ENCODE measurements around the gene SDK1.

The SDK1 gene

DNA sequence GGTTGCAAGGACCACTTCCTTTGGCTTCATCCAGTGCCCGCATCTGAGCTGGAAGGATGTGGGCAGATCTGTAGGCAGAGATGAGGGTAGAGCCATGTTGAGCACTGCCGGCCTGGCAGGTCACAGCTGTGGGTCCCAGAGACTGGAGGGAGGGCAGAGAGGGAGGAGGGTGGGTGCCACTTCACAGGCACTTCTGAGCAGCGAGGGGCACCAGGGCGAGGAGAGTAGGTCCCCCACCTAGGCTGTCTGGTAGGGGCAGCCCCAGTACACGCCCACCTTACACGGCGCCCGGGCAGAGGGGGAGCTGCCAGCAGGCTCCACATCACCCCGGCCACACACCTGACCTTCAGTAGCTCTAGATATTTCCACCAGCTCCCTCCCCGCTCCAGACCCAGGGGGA lies 908.1 kb downstream of the SDK1 start:
- Histone ChIP-seq H3K4me1 (ENCODE audit: control insufficient read depth, insufficient read depth, low read length) (no peaks in the 10 kb centered on the region), H3K9me3 (ENCODE audit: control insufficient read depth, insufficient read depth, low read depth, low read length) (no peaks in the 10 kb centered on the region), H3K4me3 (ENCODE audit: low read depth, low read length) (no peak overlapping the region), H3K36me3 (ENCODE audit: control insufficient read depth in 2 of 2, insufficient read depth in 1 of 2, low read length in 2 of 2) (no peaks in the 10 kb centered on the region), H3K27ac (ENCODE audit: extremely low read depth, low read depth, low read length) (no peak overlapping the region)
- ChIA-PET CTCF (interaction anchor here (0.9 kb wide), 1 partner anchor 1143 kb away, joined by 3 read pairs; no protein-coding TSS in a partner anchor), POLR2A (no interaction called here)
- TF ChIP-seq ZFHX2 (tag by site-specific recombination; conservative IDR thresholded peaks at IDR 0.05) (no peak), SP7 (tag by site-specific recombination; IDR thresholded peaks at IDR 0.05) (no peak), MYNN (tag by site-specific recombination; IDR thresholded peaks at IDR 0.05; ENCODE audit: borderline replicate concordance) (no peak), ZNF133 (tag by site-specific recombination; IDR thresholded peaks at IDR 0.05) (no peak), KLF9 (tag by site-specific recombination; IDR thresholded peaks at IDR 0.05; ENCODE audit: low read depth) (no peak), TRIM28 (IDR thresholded peaks at IDR 0.05; ENCODE audit: borderline replicate concordance, low read length) (no peak), ZNF223 (tag by site-specific recombination; IDR thresholded peaks at IDR 0.05) (no peak), ZNF138 (tag by site-specific recombination; IDR thresholded peaks at IDR 0.05; ENCODE audit: borderline replicate concordance) (no peak), ZNF544 (tag by site-specific recombination; IDR thresholded peaks at IDR 0.05) (no peak)
- TF ChIP-seq, protein P1, sequence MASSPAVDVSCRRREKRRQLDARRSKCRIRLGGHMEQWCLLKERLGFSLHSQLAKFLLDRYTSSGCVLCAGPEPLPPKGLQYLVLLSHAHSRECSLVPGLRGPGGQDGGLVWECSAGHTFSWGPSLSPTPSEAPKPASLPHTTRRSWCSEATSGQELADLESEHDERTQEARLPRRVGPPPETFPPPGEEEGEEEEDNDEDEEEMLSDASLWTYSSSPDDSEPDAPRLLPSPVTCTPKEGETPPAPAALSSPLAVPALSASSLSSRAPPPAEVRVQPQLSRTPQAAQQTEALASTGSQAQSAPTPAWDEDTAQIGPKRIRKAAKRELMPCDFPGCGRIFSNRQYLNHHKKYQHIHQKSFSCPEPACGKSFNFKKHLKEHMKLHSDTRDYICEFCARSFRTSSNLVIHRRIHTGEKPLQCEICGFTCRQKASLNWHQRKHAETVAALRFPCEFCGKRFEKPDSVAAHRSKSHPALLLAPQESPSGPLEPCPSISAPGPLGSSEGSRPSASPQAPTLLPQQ (tag by site-specific recombination; IDR thresholded peaks at IDR 0.05): no peak
- TF ChIP-seq, protein P2, sequence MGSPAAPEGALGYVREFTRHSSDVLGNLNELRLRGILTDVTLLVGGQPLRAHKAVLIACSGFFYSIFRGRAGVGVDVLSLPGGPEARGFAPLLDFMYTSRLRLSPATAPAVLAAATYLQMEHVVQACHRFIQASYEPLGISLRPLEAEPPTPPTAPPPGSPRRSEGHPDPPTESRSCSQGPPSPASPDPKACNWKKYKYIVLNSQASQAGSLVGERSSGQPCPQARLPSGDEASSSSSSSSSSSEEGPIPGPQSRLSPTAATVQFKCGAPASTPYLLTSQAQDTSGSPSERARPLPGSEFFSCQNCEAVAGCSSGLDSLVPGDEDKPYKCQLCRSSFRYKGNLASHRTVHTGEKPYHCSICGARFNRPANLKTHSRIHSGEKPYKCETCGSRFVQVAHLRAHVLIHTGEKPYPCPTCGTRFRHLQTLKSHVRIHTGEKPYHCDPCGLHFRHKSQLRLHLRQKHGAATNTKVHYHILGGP (tag by site-specific recombination; IDR thresholded peaks at IDR 0.05): no peak

DNA sequence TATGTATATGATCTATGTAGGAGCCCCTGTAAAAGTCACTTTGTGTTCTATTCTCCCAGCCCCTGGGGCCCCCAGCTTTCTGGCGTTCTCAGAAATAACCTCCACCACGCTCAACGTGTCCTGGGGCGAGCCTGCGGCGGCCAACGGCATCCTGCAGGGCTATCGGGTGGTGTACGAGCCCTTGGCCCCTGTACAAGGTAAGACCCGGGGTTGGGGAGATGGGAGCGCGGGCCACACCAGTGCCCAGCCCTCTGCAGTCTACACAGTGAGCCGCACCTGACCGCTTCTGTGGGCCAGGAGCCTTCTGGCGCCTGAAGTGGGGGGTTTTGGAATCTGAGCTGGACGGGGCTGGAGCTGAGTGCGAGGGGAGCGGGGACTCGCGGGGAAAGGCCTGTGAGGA lies 908.9 kb downstream of the SDK1 start:
- Histone ChIP-seq H3K9me3 (ENCODE audit: control insufficient read depth, insufficient read depth, low read depth, low read length) (no peaks in the 10 kb centered on the region), H3K27ac (ENCODE audit: extremely low read depth, low read depth, low read length) (no peak overlapping the region), H3K4me1 (ENCODE audit: control insufficient read depth, insufficient read depth, low read length) (no peaks in the 10 kb centered on the region), H3K36me3 (ENCODE audit: control insufficient read depth in 2 of 2, insufficient read depth in 1 of 2, low read length in 2 of 2) (no peaks in the 10 kb centered on the region), H3K4me3 (ENCODE audit: low read depth, low read length) (no peak overlapping the region)
- CTCF ChIA-PET: interaction anchor here (0.9 kb wide), 1 partner anchor 1144 kb away, joined by 3 read pairs; no protein-coding TSS in a partner anchor
- TF ChIP-seq, protein P3, sequence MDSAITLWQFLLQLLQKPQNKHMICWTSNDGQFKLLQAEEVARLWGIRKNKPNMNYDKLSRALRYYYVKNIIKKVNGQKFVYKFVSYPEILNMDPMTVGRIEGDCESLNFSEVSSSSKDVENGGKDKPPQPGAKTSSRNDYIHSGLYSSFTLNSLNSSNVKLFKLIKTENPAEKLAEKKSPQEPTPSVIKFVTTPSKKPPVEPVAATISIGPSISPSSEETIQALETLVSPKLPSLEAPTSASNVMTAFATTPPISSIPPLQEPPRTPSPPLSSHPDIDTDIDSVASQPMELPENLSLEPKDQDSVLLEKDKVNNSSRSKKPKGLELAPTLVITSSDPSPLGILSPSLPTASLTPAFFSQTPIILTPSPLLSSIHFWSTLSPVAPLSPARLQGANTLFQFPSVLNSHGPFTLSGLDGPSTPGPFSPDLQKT (IDR thresholded peaks at IDR 0.05; ENCODE audit: borderline replicate concordance, low read depth, low read length): no peak
- TF ChIP-seq, protein P4, sequence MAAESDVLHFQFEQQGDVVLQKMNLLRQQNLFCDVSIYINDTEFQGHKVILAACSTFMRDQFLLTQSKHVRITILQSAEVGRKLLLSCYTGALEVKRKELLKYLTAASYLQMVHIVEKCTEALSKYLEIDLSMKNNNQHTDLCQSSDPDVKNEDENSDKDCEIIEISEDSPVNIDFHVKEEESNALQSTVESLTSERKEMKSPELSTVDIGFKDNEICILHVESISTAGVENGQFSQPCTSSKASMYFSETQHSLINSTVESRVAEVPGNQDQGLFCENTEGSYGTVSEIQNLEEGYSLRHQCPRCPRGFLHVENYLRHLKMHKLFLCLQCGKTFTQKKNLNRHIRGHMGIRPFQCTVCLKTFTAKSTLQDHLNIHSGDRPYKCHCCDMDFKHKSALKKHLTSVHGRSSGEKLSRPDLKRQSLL (tag by site-specific recombination; IDR thresholded peaks at IDR 0.05): no peak
- TF ChIP-seq ZNF555 (tag by site-specific recombination; conservative IDR thresholded peaks at IDR 0.05): no peak
- no peak for TF ChIP-seq ZNF19 (tag by site-specific recombination; IDR thresholded peaks at IDR 0.05; ENCODE audit: low read depth)
- no peak for TF ChIP-seq ZSCAN23 (tag by site-specific recombination; IDR thresholded peaks at IDR 0.05)
- TF ChIP-seq ZNF571 (tag by site-specific recombination; IDR thresholded peaks at IDR 0.05): no peak
- TF ChIP-seq REPIN1 (tag by site-specific recombination; IDR thresholded peaks at IDR 0.05; ENCODE audit: low read depth): no peak
- no peak for TF ChIP-seq ZNF747 (tag by site-specific recombination; IDR thresholded peaks at IDR 0.05)
- TF ChIP-seq ZFP41 (tag by site-specific recombination; IDR thresholded peaks at IDR 0.05; ENCODE audit: borderline replicate concordance): no peak
- no peak for TF ChIP-seq ZNF324 (tag by site-specific recombination; IDR thresholded peaks at IDR 0.05)
- no peak for TF ChIP-seq OSR2 (tag by site-specific recombination; IDR thresholded peaks at IDR 0.05)
- no peak for TF ChIP-seq SETDB1 (IDR thresholded peaks at IDR 0.05; ENCODE audit: insufficient read length, low read length)
- TF ChIP-seq, protein P5, sequence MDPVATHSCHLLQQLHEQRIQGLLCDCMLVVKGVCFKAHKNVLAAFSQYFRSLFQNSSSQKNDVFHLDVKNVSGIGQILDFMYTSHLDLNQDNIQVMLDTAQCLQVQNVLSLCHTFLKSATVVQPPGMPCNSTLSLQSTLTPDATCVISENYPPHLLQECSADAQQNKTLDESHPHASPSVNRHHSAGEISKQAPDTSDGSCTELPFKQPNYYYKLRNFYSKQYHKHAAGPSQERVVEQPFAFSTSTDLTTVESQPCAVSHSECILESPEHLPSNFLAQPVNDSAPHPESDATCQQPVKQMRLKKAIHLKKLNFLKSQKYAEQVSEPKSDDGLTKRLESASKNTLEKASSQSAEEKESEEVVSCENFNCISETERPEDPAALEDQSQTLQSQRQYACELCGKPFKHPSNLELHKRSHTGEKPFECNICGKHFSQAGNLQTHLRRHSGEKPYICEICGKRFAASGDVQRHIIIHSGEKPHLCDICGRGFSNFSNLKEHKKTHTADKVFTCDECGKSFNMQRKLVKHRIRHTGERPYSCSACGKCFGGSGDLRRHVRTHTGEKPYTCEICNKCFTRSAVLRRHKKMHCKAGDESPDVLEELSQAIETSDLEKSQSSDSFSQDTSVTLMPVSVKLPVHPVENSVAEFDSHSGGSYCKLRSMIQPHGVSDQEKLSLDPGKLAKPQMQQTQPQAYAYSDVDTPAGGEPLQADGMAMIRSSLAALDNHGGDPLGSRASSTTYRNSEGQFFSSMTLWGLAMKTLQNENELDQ (tag by site-specific recombination; IDR thresholded peaks at IDR 0.05; ENCODE audit: low read depth): no peak
- TF ChIP-seq, protein P6, sequence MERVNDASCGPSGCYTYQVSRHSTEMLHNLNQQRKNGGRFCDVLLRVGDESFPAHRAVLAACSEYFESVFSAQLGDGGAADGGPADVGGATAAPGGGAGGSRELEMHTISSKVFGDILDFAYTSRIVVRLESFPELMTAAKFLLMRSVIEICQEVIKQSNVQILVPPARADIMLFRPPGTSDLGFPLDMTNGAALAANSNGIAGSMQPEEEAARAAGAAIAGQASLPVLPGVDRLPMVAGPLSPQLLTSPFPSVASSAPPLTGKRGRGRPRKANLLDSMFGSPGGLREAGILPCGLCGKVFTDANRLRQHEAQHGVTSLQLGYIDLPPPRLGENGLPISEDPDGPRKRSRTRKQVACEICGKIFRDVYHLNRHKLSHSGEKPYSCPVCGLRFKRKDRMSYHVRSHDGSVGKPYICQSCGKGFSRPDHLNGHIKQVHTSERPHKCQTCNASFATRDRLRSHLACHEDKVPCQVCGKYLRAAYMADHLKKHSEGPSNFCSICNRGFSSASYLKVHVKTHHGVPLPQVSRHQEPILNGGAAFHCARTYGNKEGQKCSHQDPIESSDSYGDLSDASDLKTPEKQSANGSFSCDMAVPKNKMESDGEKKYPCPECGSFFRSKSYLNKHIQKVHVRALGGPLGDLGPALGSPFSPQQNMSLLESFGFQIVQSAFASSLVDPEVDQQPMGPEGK (tag by site-specific recombination; IDR thresholded peaks at IDR 0.05): no peak
- TF ChIP-seq ZNF114 (tag by site-specific recombination; IDR thresholded peaks at IDR 0.05): no peak
- no peak for TF ChIP-seq ZNF548 (tag by site-specific recombination; IDR thresholded peaks at IDR 0.05)
- POLR2A ChIA-PET: no interaction called here

Measured in HEK293 (cell line).